Urinary bladder (tissue), 4 donors: Measurements from ENCODE around the gene FOXF1. TPM values are rescaled to one million over a fixed set of nuclear protein-coding genes. Genes with fewer than 3 reads are reported as not detected.

ENCODE experiments used
- DNase-seq: peaks from one replicate; pipeline ENCODE4 v3.0.0-alpha.2; 2015; ENCODE audit errors: extremely low spot score
- H3K27ac ChIP-seq: one replicate; pipeline ENCODE4 v1.5.1; 2013; ENCODE audit warnings: low read depth, mild to moderate bottlenecking, moderate library complexity
- H3K36me3 ChIP-seq: one replicate; pipeline ENCODE4 v1.6.1; 2013; ENCODE audit warnings: mild to moderate bottlenecking, moderate library complexity; ENCODE audit not compliant: insufficient read depth
- H3K4me1 ChIP-seq: one replicate; pipeline ENCODE4 v1.6.1; 2013; ENCODE audit warnings: mild to moderate bottlenecking, moderate library complexity; ENCODE audit not compliant: insufficient read depth
- H3K4me3 ChIP-seq: one replicate; pipeline ENCODE4 v1.5.1; 2013; ENCODE audit warnings: low read depth, low read length
- WGBS: extraction: QIAGEN DNeasy Blood & Tissue Kit; methylation state at CpG from one replicate; pipeline ENCODE4 v1.1.7; 2013; 5-methylcytosine and 5-hydroxymethylcytosine counted together
- polyA plus RNA-seq: library from polyadenylated mRNA; stranded (reverse); fragments of 200-250 nt; gene quantifications from one replicate; pipeline ENCODE4 v1.2.3, GENCODE V29; 2013
- total RNA-seq: library from RNA; depleted of rRNA; stranded (reverse); fragments of >200 nt; gene quantifications from one replicate; pipeline ENCODE4 v1.2.3, GENCODE V29; 2014
- donor health status: healthy with polysubstance abuse.
- donor health status: healthy.

Gene FOXF1
- total RNA-seq (28.9 TPM), polyA plus RNA-seq (83.3 TPM)

DNA sequence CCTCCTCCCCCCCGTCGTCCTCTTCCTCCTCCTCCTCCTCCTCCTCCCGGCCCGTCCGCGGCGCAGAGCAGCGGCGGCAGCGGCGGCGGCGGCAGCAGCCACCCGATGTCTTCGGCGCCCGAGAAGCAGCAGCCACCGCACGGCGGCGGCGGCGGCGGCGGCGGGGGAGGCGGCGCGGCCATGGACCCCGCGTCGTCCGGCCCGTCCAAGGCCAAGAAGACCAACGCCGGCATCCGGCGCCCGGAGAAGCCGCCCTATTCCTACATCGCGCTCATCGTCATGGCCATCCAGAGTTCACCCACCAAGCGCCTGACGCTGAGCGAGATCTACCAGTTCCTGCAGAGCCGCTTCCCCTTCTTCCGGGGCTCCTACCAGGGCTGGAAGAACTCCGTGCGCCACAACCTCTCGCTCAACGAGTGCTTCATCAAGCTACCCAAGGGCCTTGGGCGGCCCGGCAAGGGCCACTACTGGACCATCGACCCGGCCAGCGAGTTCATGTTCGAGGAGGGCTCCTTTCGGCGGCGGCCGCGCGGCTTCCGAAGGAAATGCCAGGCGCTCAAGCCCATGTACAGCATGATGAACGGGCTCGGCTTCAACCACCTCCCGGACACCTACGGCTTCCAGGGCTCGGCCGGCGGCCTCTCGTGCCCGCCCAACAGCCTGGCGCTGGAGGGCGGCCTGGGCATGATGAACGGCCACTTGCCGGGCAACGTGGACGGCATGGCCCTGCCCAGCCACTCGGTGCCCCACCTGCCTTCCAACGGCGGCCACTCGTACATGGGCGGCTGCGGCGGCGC is at the start of gene FOXF1:
Gene FOXF1 (plus strand): TSS at position 63 of the 797 bp plus-strand sequence. CDS start 43 bp downstream, at position 106.
- WGBS = 1% methylated on average over 89 of the region's 89 CpGs
- Histone ChIP-seq H3K4me3 (peak within 1 kb of the TSS; percentile 91), H3K27ac (peak within 1 kb of the TSS; percentile 97), H3K4me1 (no peaks in the 10 kb centered on the region), H3K36me3 (no peaks in the 10 kb centered on the region)
- no peak for DNase-seq

DNA sequence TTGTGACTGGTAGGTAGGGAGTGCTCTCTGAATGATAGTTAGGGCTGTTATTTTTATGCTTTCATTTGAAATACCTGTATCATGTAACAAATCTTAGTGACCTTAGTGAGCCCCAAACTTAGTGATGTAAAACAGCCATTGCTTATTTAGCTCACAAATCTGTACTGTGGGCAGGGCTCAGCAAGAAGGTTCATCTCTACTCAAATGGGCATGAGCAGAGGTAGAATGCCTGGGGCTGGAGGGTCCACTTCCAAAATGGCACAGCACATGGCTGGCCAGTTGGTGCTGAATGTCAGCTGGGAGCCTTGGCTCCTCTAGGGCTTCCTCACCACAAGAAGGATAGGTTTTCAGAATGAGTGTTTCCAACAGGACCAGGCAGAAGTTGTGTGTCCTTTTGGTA is 49.3 kb upstream of the FOXF1 start:
- H3K4me1 ChIP-seq = no peaks in the 10 kb centered on the region
- H3K4me3 ChIP-seq = no peak overlapping the region
- no peak for DNase-seq
- H3K36me3 ChIP-seq = no peaks in the 10 kb centered on the region
- H3K27ac ChIP-seq = no peak overlapping the region

DNA sequence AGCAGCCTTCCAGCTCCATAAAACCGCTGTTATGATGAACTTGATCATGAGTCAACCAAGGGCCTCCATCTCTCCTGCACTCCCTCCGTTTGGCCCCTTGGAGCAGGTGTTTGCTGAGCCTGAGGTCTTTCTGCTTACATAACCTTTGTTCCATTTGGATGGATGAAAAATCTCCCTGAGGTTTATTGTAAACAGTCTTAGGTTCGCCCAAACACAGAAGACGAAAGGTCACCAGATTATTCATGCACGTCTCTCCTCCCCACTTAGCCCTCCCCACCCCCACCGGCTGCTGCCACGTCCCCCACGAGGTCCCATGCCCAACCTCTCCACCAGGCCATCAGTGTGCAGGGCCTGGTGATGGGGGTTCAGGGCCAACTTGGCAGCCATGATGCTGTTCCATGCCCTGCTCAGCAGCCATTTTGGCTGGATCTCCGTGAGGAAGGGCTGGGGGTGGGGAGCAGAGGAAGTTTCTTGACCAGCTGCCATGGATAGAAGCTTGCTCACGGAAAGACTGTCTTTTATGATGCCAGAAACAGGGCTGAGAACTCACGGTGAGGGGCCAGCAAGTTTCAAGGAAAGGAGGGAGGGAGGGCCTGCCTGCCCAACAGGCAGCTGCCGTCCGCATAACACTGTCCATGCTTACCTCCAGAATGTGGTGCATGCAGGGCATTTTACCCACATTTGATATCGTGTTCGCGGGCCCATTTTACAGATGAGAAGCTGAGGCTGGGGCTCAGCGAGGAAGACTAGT is 47.8 kb upstream of the FOXF1 start:
- DNase-seq = no peak
- no peaks in the 10 kb centered on the region for H3K36me3 ChIP-seq
- WGBS = 31% methylated on average over 17 of the region's 17 CpGs
- no peak overlapping the region for H3K27ac ChIP-seq
- no peaks in the 10 kb centered on the region for H3K4me1 ChIP-seq
- no peak overlapping the region for H3K4me3 ChIP-seq

DNA sequence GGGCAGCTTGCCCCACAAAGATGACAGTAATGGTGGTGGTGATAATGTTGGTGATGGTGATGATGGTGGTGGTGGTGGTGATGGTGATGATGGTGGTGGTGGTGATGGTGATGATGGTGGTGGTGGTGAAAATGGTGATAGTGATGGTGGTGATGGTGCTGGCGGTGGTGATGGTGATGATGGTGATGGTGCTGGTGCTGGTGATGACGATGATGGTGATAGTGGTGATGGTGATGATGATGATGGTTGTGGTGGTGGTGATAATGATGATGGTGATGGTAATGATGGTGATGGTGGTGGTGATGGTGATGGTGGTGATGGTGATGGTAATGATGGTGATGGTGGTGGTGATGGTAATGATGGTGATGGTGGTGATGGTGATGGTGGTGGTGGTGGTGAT is 46.3 kb upstream of the FOXF1 start:
- DNase-seq = no peak
- 99% methylated on average over 2 of the region's 2 CpGs for WGBS
- Histone ChIP-seq H3K4me1 (no peaks in the 10 kb centered on the region), H3K27ac (no peak overlapping the region), H3K36me3 (no peaks in the 10 kb centered on the region), H3K4me3 (no peak overlapping the region)

DNA sequence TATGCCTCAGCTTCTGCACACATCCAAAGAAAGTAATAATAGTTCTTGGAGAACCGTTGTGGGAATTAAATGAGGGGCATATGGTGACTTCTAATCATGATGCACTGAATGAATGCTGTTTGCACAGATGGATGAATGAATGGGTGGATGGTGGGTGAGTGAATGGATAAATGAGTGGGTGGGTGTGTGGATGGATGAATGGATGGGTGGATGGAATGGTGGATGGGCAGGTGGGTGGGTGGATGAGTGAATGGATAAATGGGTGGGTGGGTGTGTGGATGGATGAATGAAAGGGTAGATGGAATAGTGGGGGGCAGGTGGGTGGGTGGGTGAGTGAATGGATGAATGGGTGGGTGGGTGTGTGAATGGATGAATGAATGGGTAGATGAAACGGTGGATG is 44.9 kb upstream of the FOXF1 start:
- DNase-seq = no peak
- Histone ChIP-seq H3K4me3 (no peak overlapping the region), H3K4me1 (no peaks in the 10 kb centered on the region), H3K27ac (no peak overlapping the region), H3K36me3 (no peaks in the 10 kb centered on the region)
- WGBS = 93% methylated on average over 2 of the region's 2 CpGs

DNA sequence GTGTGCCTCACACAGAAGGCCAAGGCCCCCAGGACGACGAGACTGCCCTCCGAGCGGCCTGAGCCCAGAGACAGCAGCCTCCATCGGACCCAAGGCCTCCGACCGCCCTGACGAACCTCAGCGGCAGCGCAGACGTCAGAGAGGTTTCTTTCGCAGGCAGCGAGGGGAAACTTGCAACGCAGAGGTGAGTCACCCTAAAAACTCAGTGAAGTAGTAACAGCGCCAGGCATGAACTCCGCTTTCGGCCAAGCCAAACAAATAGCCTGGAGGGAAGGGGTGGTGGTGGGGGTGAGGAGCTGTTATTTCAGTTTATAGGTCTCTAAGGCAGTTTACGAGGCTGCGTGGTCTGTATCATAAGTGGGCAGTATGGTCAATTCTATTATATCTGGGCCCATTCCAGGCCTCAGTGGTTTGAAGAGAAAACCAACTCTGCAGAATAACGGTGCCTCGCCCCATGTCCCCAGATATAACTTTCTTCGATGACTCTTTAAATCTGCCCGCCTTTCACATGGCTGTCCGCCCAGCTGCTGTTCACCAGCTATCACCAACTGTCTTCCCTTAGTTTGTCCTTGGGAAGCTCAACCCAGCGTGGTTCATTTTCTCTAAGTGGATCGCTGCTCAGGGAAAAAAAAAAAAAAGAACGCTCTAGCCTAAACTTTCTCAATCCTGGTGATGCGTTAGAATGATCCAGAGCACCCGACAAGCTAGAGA is 43.5 kb upstream of the FOXF1 start:
- Histone ChIP-seq H3K4me3 (no peak overlapping the region), H3K27ac (peak overlapping the region; percentile 78), H3K4me1 (no peaks in the 10 kb centered on the region), H3K36me3 (no peaks in the 10 kb centered on the region)
- 32% methylated on average over 29 of the region's 29 CpGs for WGBS
- no peak for DNase-seq

DNA sequence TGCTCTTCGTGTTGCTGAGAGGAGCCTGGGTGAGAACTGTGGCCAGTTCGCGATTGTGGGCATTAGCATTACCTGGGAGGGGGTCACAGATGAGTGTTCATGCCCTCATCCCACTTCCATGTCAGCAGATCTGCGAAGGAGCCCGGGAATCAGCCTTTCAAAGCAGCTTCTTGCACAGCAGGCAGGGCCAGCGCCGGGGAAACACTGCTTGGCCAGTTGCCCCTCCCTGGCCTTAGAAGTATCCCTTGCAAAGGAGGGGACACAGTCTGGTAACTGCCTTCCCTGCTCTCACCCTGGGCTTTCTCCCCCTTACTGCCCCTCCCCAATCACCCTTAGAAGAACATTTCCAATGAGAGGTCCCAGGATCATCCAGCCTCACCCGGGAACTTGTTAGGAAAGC is 42.8 kb upstream of the FOXF1 start:
- Histone ChIP-seq H3K27ac (no peak overlapping the region), H3K36me3 (no peaks in the 10 kb centered on the region), H3K4me3 (no peak overlapping the region), H3K4me1 (no peaks in the 10 kb centered on the region)
- no peak for DNase-seq
- 58% methylated on average over 8 of the region's 8 CpGs for WGBS

DNA sequence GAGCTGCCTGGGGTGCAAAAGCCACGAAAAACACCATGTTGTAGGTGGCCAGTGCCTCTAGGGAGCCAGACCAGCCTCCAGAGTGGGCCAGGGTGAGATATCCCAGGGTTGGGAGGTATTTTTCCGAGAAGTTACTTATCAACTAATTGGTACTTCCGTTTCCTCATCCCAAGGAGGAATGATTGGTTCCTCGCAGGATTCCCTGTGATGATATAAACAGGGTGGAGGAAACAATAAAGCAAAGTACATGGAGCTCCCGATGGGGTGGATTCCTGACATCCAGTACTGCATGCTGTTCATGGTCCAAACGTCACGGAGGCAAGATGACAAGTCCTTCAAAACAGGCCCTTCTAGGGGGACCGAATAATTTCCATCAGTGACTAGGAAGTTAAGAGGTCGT is 39.4 kb upstream of the FOXF1 start:
- Histone ChIP-seq H3K4me1 (no peaks in the 10 kb centered on the region), H3K4me3 (no peak overlapping the region), H3K36me3 (no peaks in the 10 kb centered on the region), H3K27ac (no peak overlapping the region)
- DNase-seq = no peak
- WGBS = 63% methylated on average over 9 of the region's 9 CpGs

DNA sequence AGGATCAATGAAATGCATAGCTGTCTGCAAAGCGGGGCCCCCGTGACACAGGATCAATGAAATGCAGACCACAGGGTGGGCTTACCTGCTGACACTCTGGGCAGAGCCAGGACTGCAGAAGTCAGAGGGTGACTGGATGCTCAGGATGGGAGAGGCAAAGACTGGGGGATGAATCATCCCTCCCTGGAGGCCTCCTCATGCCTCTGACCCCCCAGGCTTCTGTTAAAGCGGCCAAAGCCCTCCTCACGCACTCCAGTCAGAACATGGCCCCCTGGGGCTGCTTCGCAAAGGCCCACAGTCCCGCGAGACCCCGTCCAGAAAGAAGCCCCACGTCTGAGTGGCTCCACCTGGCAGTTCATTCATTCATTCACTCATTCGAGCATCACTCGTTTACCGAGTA is 38.4 kb upstream of the FOXF1 start:
- Histone ChIP-seq H3K27ac (no peak overlapping the region), H3K36me3 (no peaks in the 10 kb centered on the region), H3K4me1 (no peaks in the 10 kb centered on the region), H3K4me3 (no peak overlapping the region)
- 84% methylated on average over 12 of the region's 12 CpGs for WGBS
- no peak for DNase-seq

DNA sequence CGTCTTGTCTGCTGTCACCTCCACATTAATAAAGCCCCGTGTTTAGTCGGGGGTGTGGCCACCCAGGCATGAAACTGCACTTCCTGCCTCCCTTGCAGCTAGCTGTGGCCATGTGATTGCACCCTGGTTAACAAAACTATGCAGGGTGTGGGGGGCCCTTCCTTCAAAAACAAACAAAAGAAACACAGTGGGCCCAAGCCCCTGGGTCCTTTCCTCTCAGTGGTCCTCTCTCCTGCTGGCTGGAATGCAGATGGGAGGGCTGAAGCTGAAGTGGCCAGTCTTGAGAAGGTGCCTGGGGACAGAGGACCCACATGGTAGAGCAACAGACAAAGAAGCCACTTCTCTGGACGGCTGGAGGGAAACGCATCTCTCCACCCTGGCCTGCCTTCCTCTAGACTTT is 38.0 kb upstream of the FOXF1 start:
- 95% methylated on average over 5 of the region's 5 CpGs for WGBS
- Histone ChIP-seq H3K4me1 (no peaks in the 10 kb centered on the region), H3K27ac (no peak overlapping the region), H3K36me3 (no peaks in the 10 kb centered on the region), H3K4me3 (no peak overlapping the region)
- no peak for DNase-seq

DNA sequence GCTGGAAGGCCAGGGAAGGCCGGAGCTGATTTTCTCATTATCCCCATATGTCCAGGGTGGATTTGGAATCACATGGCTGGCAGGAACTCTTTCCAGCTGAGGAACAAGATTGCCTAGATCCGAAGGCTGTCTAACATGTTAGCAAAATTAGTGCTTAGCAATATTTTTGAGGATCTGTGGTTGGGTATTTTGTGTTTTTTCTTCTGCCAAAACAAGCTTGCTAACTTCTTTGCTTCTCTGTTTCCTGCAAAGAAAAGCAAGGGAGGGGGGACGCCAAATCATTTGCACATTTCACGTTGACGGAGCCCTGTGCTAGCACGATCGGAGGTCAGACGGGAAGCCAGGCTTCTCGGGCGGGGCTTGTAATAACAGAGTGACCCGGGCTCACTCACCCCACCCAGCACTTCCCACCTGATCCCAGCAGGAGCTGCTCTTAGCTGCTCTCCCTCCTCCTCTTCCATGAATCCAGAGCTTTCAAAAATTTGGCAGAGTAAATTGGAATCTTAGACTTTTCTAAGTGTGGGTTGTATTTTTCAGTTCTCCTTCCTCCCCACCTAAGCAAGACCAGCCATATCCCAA is 33.3 kb upstream of the FOXF1 start:
- no peaks in the 10 kb centered on the region for H3K36me3 ChIP-seq
- DNase-seq = no peak
- WGBS = 28% methylated on average over 11 of the region's 11 CpGs
- H3K27ac ChIP-seq = peak overlapping the region; percentile 46
- no peaks in the 10 kb centered on the region for H3K4me1 ChIP-seq
- no peak overlapping the region for H3K4me3 ChIP-seq

DNA sequence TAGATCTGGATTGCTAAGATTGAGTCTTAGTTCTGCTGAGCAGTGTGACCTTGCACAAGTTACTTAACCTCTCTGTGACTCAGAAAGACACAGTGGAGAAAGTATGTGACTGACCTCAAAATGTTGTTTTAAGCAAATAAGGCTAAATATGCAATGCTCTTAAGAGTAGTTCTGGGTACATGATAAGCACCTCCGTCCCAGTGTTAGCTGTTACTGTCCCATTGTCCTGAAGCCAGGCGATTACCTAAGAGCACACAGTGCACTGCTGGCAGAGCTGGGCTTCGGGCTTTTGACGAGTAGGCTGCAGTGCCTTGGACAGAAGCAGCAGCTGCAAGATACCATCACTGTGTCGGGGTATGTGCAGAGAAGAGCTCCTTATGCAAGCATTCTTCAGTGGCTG is 32.7 kb upstream of the FOXF1 start:
- Histone ChIP-seq H3K4me3 (no peak overlapping the region), H3K27ac (no peak overlapping the region), H3K36me3 (no peaks in the 10 kb centered on the region), H3K4me1 (no peaks in the 10 kb centered on the region)
- DNase-seq = no peak
- 43% methylated on average over 5 of the region's 5 CpGs for WGBS

DNA sequence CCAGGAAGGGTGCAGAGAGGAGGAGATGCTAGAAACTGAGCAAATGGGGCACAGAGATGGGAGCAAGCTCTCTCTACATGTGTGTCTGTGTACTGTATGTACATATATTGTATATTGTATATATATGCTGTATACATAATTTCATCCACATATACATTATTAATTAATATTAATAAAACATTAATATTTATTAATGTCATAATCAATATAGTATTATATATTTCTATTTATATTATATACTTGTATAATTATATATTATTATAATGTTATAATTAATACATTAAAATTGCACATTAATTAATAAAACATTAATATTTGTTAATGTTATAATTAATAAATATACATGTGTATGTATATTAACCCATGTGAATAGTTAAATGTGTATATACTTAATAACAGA is 31.5 kb upstream of the FOXF1 start:
- no peaks in the 10 kb centered on the region for H3K4me1 ChIP-seq
- no peaks in the 10 kb centered on the region for H3K36me3 ChIP-seq
- no peak overlapping the region for H3K4me3 ChIP-seq
- no peak for DNase-seq
- no peak overlapping the region for H3K27ac ChIP-seq
